ENCODE measurements around the gene TOPBP1.

TOPBP1 gene

GRCh38 chr3:133620066-133620784, 41.5 kb downstream of the TOPBP1 start:
- DNase-seq (ENCODE audit: low read depth, low spot score): no peak
- no peak overlapping the region for H3K4me3 ChIP-seq (ENCODE audit: low read length)

- H3K4me3 ChIP-seq (ENCODE audit: low read length): no peak overlapping the region
- DNase-seq (ENCODE audit: low read depth, low spot score): no peak
These were observed 50.2 kb downstream of the TOPBP1 start for GRCh38 chr3:133611534-133611933.

- no peak overlapping the region for H3K4me3 ChIP-seq (ENCODE audit: low read length)
- DNase-seq (ENCODE audit: low read depth, low spot score): no peak
These were observed 51.7 kb downstream of the TOPBP1 start for GRCh38 chr3:133610031-133610430.

GRCh38 chr3:133608388-133608787, 53.4 kb downstream of the TOPBP1 start:
- DNase-seq (ENCODE audit: low read depth, low spot score): no peak
- H3K4me3 ChIP-seq (ENCODE audit: low read length): no peak overlapping the region

GRCh38 chr3:133607816-133608215, 53.9 kb downstream of the TOPBP1 start:
- DNase-seq (ENCODE audit: low read depth, low spot score): no peak
- no peak overlapping the region for H3K4me3 ChIP-seq (ENCODE audit: low read length)

GRCh38 chr3:133606902-133607301, 54.8 kb downstream of the TOPBP1 start:
- DNase-seq (ENCODE audit: low read depth, low spot score): no peak
- no peak overlapping the region for H3K4me3 ChIP-seq (ENCODE audit: low read length)

GRCh38 chr3:133606342-133606741, 55.4 kb downstream of the TOPBP1 start:
- no peak for DNase-seq (ENCODE audit: low read depth, low spot score)
- H3K4me3 ChIP-seq (ENCODE audit: low read length): no peak overlapping the region

- no peak for DNase-seq (ENCODE audit: low read depth, low spot score)
- H3K4me3 ChIP-seq (ENCODE audit: low read length): no peak overlapping the region
These were observed 61.1 kb downstream of the TOPBP1 start for GRCh38 chr3:133600572-133601081.

- DNase-seq (ENCODE audit: low read depth, low spot score): no peak
- H3K4me3 ChIP-seq (ENCODE audit: low read length): no peak overlapping the region
These were observed 62.5 kb downstream of the TOPBP1 start for GRCh38 chr3:133599280-133599679.

GRCh38 chr3:133598405-133598804, 63.3 kb downstream of the TOPBP1 start:
- no peak for DNase-seq (ENCODE audit: low read depth, low spot score)
- no peak overlapping the region for H3K4me3 ChIP-seq (ENCODE audit: low read length)

- H3K4me3 ChIP-seq (ENCODE audit: low read length): no peak overlapping the region
- no peak for DNase-seq (ENCODE audit: low read depth, low spot score)
These were observed 66.4 kb downstream of the TOPBP1 start for GRCh38 chr3:133595341-133595740.

- no peak overlapping the region for H3K4me3 ChIP-seq (ENCODE audit: low read length)
- DNase-seq (ENCODE audit: low read depth, low spot score): no peak
These were observed 68.5 kb downstream of the TOPBP1 start for GRCh38 chr3:133593243-133593642.

- DNase-seq (ENCODE audit: low read depth, low spot score): no peak
- H3K4me3 ChIP-seq (ENCODE audit: low read length): no peak overlapping the region
These were observed 68.9 kb downstream of the TOPBP1 start for GRCh38 chr3:133592843-133593242.

- no peak for DNase-seq (ENCODE audit: low read depth, low spot score)
- no peak overlapping the region for H3K4me3 ChIP-seq (ENCODE audit: low read length)
These were observed 70.4 kb downstream of the TOPBP1 start for GRCh38 chr3:133591271-133591742.

- H3K4me3 ChIP-seq (ENCODE audit: low read length): no peak overlapping the region
- no peak for DNase-seq (ENCODE audit: low read depth, low spot score)
These were observed 72.2 kb downstream of the TOPBP1 start for GRCh38 chr3:133589503-133589902.

GRCh38 chr3:133588784-133589465, 72.8 kb downstream of the TOPBP1 start:
- no peak for DNase-seq (ENCODE audit: low read depth, low spot score)
- H3K4me3 ChIP-seq (ENCODE audit: low read length): no peak overlapping the region

GRCh38 chr3:133588035-133588434, 73.7 kb downstream of the TOPBP1 start:
- no peak for DNase-seq (ENCODE audit: low read depth, low spot score)
- no peak overlapping the region for H3K4me3 ChIP-seq (ENCODE audit: low read length)

GRCh38 chr3:133583396-133583795, 78.3 kb downstream of the TOPBP1 start:
- H3K4me3 ChIP-seq (ENCODE audit: low read length): no peak overlapping the region
- DNase-seq (ENCODE audit: low read depth, low spot score): no peak

- DNase-seq (ENCODE audit: low read depth, low spot score): peak; percentile 16
- no peak overlapping the region for H3K4me3 ChIP-seq (ENCODE audit: low read length)
These were observed 83.1 kb downstream of the TOPBP1 start for GRCh38 chr3:133578548-133579191.

- DNase-seq (ENCODE audit: low read depth, low spot score): no peak
- no peak overlapping the region for H3K4me3 ChIP-seq (ENCODE audit: low read length)
These were observed 85.6 kb downstream of the TOPBP1 start for GRCh38 chr3:133576169-133576568.
